ENCODE results near the gene PNLIPRP3.
A peak's percentile ranks its signal among the peaks of the same experiment; 100 is the strongest.

- TF ChIP-seq CTCF (IDR thresholded peaks at IDR 0.05; ENCODE audit: extremely low read depth in 1 of 2, insufficient read depth in 1 of 2, low read depth in 1 of 2, low read length in 2 of 2) (peak in 1 of 2 donors; percentile 33), FOS (IDR thresholded peaks at IDR 0.05; ENCODE audit: borderline replicate concordance, insufficient read depth, low read length) (no peak)
Measured at GRCh38 chr10:116385994-116386809, 41.4 kb upstream of the PNLIPRP3 start.

Measured in endothelial cell of umbilical vein (primary cell).